ENCODE measurements around the gene SCRN3. TPM values are rescaled to one million over a fixed set of nuclear protein-coding genes. Genes with fewer than 3 reads are reported as not detected.

Gene SCRN3, protein sequence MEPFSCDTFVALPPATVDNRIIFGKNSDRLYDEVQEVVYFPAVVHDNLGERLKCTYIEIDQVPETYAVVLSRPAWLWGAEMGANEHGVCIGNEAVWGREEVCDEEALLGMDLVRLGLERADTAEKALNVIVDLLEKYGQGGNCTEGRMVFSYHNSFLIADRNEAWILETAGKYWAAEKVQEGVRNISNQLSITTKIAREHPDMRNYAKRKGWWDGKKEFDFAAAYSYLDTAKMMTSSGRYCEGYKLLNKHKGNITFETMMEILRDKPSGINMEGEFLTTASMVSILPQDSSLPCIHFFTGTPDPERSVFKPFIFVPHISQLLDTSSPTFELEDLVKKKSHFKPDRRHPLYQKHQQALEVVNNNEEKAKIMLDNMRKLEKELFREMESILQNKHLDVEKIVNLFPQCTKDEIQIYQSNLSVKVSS
- total RNA-seq: 10 to 100 TPM; 22.6 to 31.9 TPM
- polyA plus RNA-seq (ENCODE audit: insufficient read length in 6 of 6): 10 to 100 TPM; 30.2 to 36.0 (median 32.3) TPM
- long read RNA-seq, donor 1, partial matches to known transcripts: 0 of 2 reads
- long read RNA-seq, donor 1, other reads (novel, unspliced or antisense): 0 of 2 reads
- long read RNA-seq, donor 2, partial matches to known transcripts: 6 of 8 reads
- long read RNA-seq, donor 2, other reads (novel, unspliced or antisense): 0 of 8 reads
- long read RNA-seq, donor 3, transcript SCRN3-201 (8 exons, 3,037 nt): major isoform, 5 of 5 reads
- long read RNA-seq, donor 3, partial matches to known transcripts: 0 of 5 reads
- long read RNA-seq, donor 3, other reads (novel, unspliced or antisense): 0 of 5 reads
- long read RNA-seq, donor 4, partial matches to known transcripts: 1 of 9 reads
- long read RNA-seq, donor 4, other reads (novel, unspliced or antisense): 6 of 9 reads
- long read RNA-seq, donor 5, partial matches to known transcripts: 0 of 1 reads
- long read RNA-seq, donor 5, other reads (novel, unspliced or antisense): 0 of 1 reads
- long read RNA-seq, donor 6, partial matches to known transcripts: 5 of 9 reads
- long read RNA-seq, donor 6, other reads (novel, unspliced or antisense): 0 of 9 reads
- long read RNA-seq, donor 7, partial matches to known transcripts: 0 of 4 reads
- long read RNA-seq, donor 7, other reads (novel, unspliced or antisense): 0 of 4 reads
- long read RNA-seq, donor 8, partial matches to known transcripts: 0 of 1 reads
- long read RNA-seq, donor 8, other reads (novel, unspliced or antisense): 0 of 1 reads
- long read RNA-seq, donor 9: 0 reads
- long read RNA-seq, donor 10, partial matches to known transcripts: 0 of 13 reads
- long read RNA-seq, donor 10, other reads (novel, unspliced or antisense): 12 of 13 reads
- long read RNA-seq, donor 11, partial matches to known transcripts: 0 of 2 reads
- long read RNA-seq, donor 11, other reads (novel, unspliced or antisense): 0 of 2 reads
- long read RNA-seq, donor 12, partial matches to known transcripts: 0 of 2 reads
- long read RNA-seq, donor 12, other reads (novel, unspliced or antisense): 0 of 2 reads

DNA sequence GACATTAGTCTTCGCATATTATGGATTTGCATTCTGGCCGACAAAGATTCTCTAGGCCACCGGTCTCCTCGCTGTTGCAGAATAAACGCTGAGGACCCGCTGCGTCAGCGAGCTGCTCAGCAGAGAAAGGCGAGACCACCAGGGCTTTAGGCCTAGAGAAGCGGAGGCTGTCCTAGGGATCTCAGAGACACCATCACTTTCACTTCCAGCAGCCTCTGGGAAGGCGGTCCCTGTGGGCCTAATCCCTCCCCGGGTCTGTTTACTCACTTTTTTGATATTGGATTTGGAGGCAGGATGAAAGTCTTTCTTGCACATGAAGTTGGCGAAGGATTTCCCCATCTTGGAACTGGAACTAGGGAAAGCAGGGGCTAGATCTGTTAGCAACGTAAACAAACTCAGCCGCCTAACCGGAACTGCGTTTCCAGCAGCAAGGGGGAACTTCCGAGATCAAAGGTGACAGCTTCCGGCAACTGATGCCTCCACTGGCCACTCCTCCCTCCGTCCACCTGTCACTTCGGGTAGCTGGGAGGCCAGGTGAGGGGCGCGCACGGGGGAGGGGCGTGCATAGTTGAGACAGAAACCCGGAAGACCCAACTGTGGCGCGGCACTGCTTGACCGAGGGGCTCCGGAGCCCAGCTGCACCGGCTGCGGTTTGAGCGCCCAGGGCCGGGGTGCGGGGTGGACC lies at the start of gene SCRN3:
SCRN3 (plus strand) TSS at position 447 of the 685 bp plus-strand sequence. CDS start 2,554 bp downstream, outside the sequence.
- no peaks in the 10 kb centered on the region for H3K9me3 ChIP-seq
- H3K36me3 ChIP-seq: peaks cover 0 to 13% of the 10 kb centered on the region in 2 donors
- intact Hi-C loops (cut with DNase I): no loop called here
- H3K4me1 ChIP-seq: peaks cover 3 to 40% of the 10 kb centered on the region in 2 donors
- peak; percentile 86 to 89 (median 89) for DNase-seq
- H3K27me3 ChIP-seq: no peaks in the 10 kb centered on the region
- peak within 1 kb of the TSS; percentile 78 to 92 for H3K4me3 ChIP-seq
- peak; percentile 99 for ATAC-seq
- TF ChIP-seq, protein P1, sequence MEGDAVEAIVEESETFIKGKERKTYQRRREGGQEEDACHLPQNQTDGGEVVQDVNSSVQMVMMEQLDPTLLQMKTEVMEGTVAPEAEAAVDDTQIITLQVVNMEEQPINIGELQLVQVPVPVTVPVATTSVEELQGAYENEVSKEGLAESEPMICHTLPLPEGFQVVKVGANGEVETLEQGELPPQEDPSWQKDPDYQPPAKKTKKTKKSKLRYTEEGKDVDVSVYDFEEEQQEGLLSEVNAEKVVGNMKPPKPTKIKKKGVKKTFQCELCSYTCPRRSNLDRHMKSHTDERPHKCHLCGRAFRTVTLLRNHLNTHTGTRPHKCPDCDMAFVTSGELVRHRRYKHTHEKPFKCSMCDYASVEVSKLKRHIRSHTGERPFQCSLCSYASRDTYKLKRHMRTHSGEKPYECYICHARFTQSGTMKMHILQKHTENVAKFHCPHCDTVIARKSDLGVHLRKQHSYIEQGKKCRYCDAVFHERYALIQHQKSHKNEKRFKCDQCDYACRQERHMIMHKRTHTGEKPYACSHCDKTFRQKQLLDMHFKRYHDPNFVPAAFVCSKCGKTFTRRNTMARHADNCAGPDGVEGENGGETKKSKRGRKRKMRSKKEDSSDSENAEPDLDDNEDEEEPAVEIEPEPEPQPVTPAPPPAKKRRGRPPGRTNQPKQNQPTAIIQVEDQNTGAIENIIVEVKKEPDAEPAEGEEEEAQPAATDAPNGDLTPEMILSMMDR (IDR thresholded peaks at IDR 0.05): no peak
- H3K27ac ChIP-seq: peak within 1 kb of the TSS; percentile 90 to 91

DNA sequence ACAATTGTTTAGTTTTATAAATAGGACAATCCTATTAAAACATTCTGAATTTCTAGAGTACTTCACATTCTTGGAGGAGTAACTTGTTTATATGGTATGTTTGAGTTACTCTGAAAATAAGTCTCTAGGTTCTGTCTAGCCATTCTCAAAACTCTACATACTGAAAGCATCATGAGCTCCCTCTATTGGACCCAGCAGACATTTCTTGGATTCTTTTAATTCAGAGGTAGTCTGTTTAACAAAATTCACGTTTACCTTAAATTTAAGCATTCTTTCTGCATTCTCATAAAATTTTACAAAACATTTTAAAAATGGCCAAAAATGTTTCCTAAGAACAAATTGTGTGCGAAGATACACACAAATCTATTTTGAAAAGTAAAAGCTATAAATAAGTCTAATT lies 45.5 kb upstream of the SCRN3 start:
- DNase-seq: no peak
- TF ChIP-seq, protein P1 (IDR thresholded peaks at IDR 0.05): no peak
- H3K27ac ChIP-seq: no peak overlapping the region
- H3K36me3 ChIP-seq: peaks cover 0 to 41% of the 10 kb centered on the region in 2 donors
- no peaks in the 10 kb centered on the region for H3K9me3 ChIP-seq
- no peak overlapping the region for H3K4me3 ChIP-seq
- intact Hi-C loops (cut with DNase I): no loop called here
- no peaks in the 10 kb centered on the region for H3K4me1 ChIP-seq
- H3K27me3 ChIP-seq: peaks cover 9 to 13% of the 10 kb centered on the region in 2 donors
- ATAC-seq: no peak

DNA sequence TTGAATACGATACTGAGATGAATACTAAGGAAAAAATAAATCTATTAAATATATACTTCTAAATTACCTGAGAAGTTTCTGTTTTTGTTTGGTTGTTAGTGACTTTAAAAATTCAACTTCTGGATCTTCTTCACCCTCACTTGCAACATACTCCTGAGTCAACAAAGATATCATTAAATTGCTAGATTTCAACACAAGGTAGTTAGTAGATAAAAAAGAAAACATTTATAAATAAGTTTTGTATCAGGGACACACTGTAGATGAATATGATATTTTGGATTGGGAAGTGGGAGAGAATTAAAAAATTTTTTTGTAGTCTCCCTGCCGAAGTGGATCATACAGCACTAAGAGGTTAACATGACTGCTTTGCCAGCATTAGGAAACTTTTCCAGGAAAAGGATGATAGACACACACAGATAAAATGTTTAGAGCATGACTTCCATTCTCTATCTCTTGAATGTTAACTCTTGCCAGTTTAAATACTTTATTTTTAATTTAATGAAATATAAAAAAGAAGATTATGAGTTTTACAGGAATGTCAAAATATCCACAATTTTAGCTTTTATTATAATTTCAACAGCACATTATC lies 44.8 kb upstream of the SCRN3 start:
- intact Hi-C loops (cut with DNase I): no loop called here
- no peak for DNase-seq
- peaks cover 0 to 41% of the 10 kb centered on the region in 2 donors for H3K36me3 ChIP-seq
- H3K9me3 ChIP-seq: no peaks in the 10 kb centered on the region
- ATAC-seq: no peak
- H3K4me3 ChIP-seq: no peak overlapping the region
- H3K27ac ChIP-seq: no peak overlapping the region
- H3K4me1 ChIP-seq: no peaks in the 10 kb centered on the region
- TF ChIP-seq, protein P1 (IDR thresholded peaks at IDR 0.05): no peak
- H3K27me3 ChIP-seq: peaks cover 3 to 6% of the 10 kb centered on the region in 2 donors

DNA sequence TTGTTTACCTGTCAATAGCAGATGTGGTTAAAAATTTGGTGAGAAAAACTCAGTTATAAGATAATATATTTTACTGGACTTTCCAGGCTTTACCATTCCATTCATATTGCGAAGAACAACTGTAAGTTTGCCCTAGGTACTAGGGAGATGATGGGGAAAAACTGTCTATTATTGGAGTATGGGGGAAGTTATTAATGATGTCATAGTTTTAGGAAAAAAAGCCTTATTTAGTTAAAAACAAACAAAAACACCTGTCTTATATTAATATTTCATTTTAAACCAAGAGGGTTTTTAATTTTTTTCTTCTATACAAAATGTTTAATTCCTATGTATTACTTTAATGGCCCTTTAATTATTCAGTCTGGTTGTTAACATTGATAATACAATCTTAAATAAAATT lies 42.5 kb upstream of the SCRN3 start:
- DNase-seq (no peak), ATAC-seq (no peak)
- peaks cover 0 to 31% of the 10 kb centered on the region in 2 donors for H3K36me3 ChIP-seq

More for the DNA sequence above, 42.5 kb upstream of the SCRN3 start:
- Histone ChIP-seq H3K9me3 (no peaks in the 10 kb centered on the region), H3K4me1 (no peaks in the 10 kb centered on the region), H3K4me3 (no peak overlapping the region), H3K27me3 (no peaks in the 10 kb centered on the region), H3K27ac (no peak overlapping the region)
- TF ChIP-seq, protein P1 (IDR thresholded peaks at IDR 0.05): no peak
- intact Hi-C loops (cut with DNase I): no loop called here
